HG03095 (cell line): ENCODE results near the gene NSUN6.
"Not testable (repeated sequence)": the region's sequence is repeated elsewhere in the genome, so short reads cannot be mapped to it uniquely, and the experiment has no call there.

Experiments
- ATAC-seq: cut with Tn5 transposase; IDR thresholded peaks from one replicate; pipeline ENCODE4 v1.9.1; 2021; ENCODE audit warnings: moderate library complexity; ENCODE audit not compliant: unreplicated experiment

The NSUN6 gene

GRCh38 chr10:18610517-18610916 lies 40.9 kb downstream of the NSUN6 start:
- no peak for ATAC-seq

DNA sequence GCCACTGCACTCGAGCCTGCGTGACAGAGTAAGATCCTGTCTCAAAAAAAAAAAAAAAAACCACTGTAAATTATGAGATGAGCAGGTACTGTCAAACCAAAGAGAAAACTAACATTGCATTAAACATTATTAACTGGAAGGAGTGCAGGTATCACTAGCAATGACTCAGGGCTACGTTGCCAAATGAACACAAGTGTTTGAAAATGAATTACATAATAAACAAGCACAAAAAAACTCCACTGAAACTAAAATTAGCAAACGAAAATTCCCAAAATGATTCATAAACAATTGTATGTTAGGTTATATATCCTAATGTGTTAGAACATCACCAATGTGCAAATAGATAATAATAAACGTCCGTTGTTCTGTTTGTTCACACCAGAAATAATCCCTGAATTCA lies 42.8 kb downstream of the NSUN6 start:
- ATAC-seq, result no peak

GRCh38 chr10:18607503-18608378 lies 43.6 kb downstream of the NSUN6 start:
- ATAC-seq, result no peak

- ATAC-seq, result no peak
Measured at GRCh38 chr10:18606051-18606695, 45.2 kb downstream of the NSUN6 start.

DNA sequence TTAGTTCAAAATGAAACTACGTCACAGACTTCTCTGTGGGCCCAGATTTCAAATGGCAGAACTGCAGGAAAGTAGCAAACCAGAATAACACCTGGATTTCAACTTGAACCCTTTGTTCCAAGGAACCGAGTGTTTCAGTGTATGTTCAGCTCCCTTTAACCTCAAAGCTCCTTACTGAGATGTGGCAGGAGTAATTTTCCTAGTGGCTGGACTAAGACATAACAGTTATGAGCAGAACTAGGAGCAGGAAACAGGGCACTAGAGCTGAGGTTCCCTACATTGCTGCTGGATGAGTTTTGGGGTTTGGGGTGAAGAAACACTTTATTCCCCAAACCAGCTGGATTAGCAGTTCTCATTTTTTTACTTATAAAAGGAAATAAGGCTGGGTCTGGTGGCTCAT lies 50.1 kb downstream of the NSUN6 start:
- no peak for ATAC-seq

DNA sequence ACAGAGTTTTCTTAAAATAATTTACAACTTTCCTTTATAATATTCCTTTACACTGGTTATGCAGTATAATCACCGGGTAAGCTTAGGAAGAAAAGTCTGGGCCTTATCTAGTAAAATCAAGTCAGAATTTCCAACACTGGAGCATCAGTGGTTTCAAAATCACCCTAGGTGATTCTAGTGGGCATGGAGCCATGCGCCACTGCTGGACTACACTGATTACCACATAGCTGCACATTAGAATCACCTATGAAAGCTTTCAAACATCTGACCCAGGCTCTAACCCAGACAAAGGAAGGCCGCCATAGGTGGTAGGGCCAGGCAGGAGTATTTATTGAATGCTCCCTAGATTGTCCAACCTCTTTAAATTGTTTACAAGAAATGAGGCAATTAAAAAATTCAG lies 52.0 kb downstream of the NSUN6 start:
- ATAC-seq, result no peak

DNA sequence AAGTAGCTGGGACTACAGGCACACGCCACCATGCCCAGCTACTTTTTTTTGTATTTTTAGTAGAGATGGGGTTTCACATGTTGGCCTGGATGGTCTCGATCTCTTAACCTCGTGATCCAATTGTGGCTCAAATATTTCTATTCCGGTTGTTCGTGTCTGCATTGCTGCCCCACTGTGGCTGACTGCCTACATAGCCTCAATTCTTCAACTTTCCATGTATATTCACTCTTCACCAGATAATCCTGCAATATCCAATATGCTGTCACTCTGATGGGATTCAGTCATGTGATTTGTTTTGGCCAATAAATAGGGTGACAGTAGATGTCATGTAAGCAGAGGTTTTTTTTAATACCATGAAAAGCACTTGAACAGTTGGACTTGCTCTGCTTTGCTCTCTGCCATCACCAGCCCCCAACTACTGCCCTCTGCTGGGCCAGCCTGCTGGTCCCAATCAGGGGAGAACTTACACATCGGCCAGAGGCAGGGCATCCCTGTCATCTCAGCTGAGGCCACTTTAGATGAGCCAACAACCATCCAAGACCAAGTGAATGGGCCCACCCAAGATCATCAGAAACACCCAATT lies 56.7 kb downstream of the NSUN6 start:
- ATAC-seq, result no peak

DNA sequence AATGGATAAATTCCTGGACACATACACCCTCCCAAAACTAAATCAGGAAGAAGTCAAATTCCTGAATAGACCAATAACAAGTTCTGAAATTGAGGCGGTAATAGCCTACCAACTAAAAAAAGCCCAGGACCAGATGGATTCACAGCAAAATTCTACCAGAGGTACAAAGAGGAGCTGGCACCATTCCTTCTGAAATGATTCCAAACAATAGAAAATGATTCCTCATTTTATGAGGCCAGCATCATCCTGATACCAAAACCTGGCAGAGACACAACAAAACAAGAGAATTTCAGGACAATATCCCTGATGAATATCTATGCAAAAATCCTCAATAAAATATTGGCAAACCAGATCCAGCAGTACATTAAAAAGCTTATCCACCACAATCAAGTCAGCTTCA lies 60.2 kb downstream of the NSUN6 start:
- not testable (repeated sequence) for ATAC-seq

GRCh38 chr10:18586637-18587036 lies 64.8 kb downstream of the NSUN6 start:
- not testable (repeated sequence) for ATAC-seq

GRCh38 chr10:18583575-18584270 lies 67.7 kb downstream of the NSUN6 start:
- ATAC-seq, result no peak

DNA sequence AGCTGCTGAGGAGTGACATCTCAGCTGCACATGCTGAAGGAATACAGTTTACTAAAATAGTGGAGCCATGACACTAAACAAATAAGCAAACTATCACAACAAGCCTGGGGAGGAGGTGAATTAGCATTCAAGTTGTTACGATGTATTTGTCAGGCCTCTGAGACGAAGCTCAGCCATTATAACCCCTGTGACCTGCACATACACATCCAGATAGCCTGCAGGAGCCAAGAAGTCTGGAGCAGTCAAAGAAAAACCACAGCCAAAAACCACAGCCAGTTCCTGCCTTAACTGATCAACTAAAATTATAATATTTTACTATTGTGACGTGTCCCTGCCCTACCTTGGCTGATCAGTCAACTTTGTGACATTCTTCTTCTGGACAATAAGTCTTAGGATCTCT lies 68.6 kb downstream of the NSUN6 start:
- ATAC-seq, result no peak

DNA sequence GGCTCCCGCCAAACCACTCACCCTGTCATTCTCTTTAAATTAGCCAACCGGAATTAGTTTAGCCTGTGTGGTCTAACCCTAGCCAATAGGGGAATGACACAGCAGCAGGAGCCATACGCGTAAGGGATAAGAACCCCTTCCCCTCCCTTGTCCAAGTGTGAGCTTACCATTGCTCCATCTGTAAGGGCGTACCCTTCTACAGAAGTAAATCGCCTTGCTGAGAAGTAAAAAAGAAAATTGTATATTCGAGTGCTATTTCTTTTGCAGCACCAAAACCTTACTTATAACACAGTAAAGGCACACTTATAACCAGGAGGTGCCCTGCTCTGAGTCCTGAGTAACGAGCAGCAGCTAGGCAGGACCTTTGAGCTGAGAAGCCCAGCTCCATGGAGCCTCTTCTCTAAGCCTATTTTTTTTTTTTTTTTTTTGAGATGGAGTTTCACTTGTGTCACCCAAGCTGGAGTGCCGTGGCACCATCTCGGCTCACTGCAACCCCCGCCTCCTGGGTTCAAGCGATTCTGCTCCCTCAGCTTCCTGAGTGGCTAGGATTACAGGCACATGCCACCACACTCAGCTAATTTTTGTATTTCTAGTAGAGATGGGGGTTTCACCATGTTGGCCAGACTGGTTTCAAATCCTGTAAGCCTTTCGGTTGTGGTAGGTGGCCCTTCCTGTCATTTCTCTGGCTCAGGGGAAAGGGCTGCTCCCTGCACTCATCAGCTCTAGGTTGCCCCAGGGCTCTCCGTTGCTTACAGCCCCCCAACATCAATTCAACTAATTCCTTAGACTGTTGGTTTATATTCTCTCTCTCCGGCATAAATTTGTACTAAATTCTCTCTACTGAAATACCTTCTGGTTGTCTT lies 73.3 kb downstream of the NSUN6 start:
- no peak for ATAC-seq

DNA sequence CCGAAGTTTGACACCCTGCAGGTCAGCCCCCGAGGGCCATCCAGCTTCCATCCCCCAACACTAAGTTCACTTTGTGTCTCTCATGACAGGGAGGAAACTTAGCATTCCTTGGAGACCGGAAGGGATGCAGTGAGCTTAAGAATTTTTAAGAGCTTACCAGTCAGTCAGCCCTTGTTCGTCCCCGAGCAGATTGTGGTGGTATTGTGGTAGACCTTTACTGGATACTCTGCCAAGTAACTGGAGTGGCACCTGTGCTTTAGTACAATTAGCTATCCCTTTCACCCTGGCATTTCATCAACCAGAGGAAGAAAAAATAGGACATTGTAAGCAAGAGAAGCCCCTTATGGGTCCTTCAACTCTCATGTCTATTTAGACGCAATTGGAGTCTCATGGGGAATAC lies 74.8 kb downstream of the NSUN6 start:
- ATAC-seq, result no peak

DNA sequence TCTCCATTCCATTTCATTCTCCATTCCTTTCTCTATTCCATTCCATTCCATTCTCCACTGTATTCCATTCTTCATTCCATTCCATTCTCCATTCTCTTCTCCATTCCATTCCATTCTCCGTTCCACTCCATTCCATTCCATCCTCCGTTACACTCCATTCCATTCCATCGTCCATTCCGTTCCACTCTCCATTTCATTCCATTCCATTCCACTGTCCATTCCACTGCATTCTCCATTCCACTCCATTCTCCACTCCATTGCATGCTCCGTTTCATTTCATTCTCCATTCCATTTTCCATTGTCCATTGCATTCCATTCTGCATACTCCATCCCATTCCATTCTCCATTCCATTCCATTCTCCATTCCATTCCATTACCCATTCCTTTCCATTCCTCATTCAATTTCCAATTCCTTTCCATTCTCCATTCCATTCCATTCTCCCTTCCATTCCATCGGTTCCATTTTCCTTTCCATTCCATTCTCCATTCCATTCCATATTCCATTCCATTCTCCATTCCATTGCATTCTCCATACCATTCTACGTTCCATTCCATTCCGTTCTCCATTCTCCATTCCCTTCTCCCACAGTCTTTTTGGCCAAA lies 78.3 kb downstream of the NSUN6 start:
- no peak for ATAC-seq

- no peak for ATAC-seq
Measured at GRCh38 chr10:18571780-18572179, 79.6 kb downstream of the NSUN6 start.

DNA sequence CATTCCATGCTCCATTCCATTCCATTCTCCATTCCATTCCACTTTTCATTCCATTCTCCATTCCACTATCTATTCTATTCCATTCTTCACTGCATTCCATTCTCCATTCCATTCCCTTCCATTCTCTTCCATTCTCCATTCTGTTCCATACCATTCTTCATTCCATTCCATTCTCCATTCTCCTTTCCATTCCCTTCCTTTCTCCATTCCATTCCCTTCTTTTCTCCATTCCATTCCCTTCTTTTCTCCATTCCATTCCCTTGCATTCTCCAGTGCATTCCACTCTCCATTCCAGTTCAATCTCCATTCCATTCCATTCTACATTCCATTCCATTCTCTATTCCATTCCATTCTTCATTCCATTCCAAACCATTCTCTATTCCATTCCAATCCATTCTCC lies 80.3 kb downstream of the NSUN6 start:
- ATAC-seq, result no peak

DNA sequence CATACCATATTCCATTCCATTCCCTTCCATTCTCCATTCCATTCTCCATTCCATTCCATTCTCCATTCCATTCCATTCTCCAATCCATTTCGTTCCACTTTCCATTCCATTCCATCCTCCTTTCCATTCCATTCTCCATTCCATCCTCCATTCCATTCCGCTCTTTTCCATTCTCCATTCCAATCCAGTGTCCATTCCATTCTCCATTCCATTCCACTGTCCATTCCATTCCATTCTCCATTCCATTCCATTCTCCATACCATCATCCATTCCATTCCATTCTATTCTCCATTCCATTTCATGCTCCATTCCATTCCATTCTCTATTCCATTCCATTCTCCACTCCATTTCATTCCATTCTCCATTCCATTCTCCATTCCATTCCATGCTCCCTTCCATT lies 81.0 kb downstream of the NSUN6 start:
- ATAC-seq, result not testable (repeated sequence)

DNA sequence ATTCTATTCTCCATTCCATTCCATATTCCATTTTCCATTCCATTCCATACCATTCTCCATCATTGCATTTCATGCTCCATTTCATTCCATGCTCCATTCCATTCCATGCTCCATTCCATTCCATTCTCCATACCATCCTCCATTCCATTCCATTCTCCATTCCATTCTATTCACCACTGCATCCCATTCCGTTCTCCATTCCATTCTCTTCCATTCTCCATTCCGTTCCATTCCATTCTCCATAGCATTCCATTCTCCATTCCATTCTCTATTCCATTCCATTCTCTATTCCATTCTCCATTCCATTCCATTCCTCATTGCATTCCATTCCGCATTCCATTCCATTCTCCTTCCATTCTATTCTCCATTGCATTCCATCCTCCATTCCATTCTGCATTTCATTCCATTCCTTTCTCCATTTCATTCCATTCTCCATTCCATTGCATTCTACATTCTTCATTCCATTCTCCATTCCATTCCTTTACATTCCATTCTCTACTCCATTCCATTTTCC lies 84.0 kb downstream of the NSUN6 start:
- ATAC-seq, result no peak

GRCh38 chr10:18566177-18566576 lies 85.2 kb downstream of the NSUN6 start:
- no peak for ATAC-seq

DNA sequence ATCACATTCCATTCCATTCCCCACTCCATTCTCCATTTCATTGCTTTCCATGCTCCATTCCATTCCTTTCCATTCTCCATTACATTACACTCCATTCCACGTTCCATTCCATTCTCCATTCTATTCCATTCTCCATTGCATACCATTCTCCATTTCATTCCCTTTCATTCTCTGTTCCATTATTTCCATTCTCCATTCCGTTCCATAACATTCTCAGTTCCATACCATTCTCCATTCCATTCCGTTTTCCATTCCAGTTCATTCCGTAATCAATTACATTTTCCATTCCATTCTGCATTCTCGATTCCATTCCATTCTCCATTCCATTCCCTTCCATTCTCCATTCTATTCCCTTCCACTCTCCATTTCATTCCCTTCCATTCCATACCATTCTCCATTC lies 86.4 kb downstream of the NSUN6 start:
- ATAC-seq, result no peak
